H1 (cell line): ENCODE data around the gene COLQ.

Source experiments
- BCL11A ChIP-seq, 2 experiments: IDR thresholded peaks; one replicate each; pipeline ENCODE4 v1.6.1; 2011; ENCODE audit warnings: low read depth in 2 of 2, low read length in 2 of 2, mild to moderate bottlenecking in 2 of 2
- BRCA1 ChIP-seq: IDR thresholded peaks from 2 replicates; pipeline ENCODE4 v1.6.1; 2012; ENCODE audit warnings: low read depth, low read length, improper control_type of control experiment
- HDAC6 ChIP-seq: IDR thresholded peaks from one replicate; pipeline ENCODE4 v1.7.1; 2012; ENCODE audit warnings: low read depth, mild to moderate bottlenecking, inconsistent platforms, low read length, moderate library complexity
- JUN ChIP-seq: IDR thresholded peaks from 2 replicates; pipeline ENCODE4 v1.6.1; 2011; ENCODE audit warnings: low read depth, mild to moderate bottlenecking, improper control_type of control experiment, low read length
- KDM5A ChIP-seq: fragments of 200-600 bp; IDR thresholded peaks from 2 replicates; pipeline ENCODE4 v1.7.1; 2012; ENCODE audit warnings: mild to moderate bottlenecking, low read length, inconsistent platforms, mixed read lengths
- POLR2A ChIP-seq, 2 experiments: IDR thresholded peaks; 1 replicate in 1 of 2; 2 replicates in 1 of 2; pipeline ENCODE4 v1.6.1; 2011; ENCODE audit warnings: low read depth in 2 of 2, low read length in 2 of 2, mild to moderate bottlenecking in 2 of 2; ENCODE audit errors: control extremely low read depth in 1 of 2
- RAD21 ChIP-seq, 2 experiments: IDR thresholded peaks in 1 of 2; conservative IDR thresholded peaks in 1 of 2; 2 replicates each; pipeline ENCODE4 v1.6.1; 2011; ENCODE audit warnings: low read depth in 2 of 2, low read length in 2 of 2, improper control_type of control experiment in 1 of 2, inconsistent platforms in 1 of 2, mild to moderate bottlenecking in 1 of 2, moderate library complexity in 1 of 2
- RXRA ChIP-seq: IDR thresholded peaks from 2 replicates; pipeline ENCODE4 v1.6.1; 2011; ENCODE audit warnings: low read depth, mild to moderate bottlenecking, low read length, moderate library complexity; ENCODE audit not compliant: insufficient read depth
- ZNF274 ChIP-seq: IDR thresholded peaks from 2 replicates; pipeline ENCODE4 v1.7.0; 2012; ENCODE audit warnings: low read length, borderline replicate concordance; ENCODE audit errors: extremely low read depth
- TF ChIP-seq, protein P1 (sequence below), 3 experiments: IDR thresholded peaks; 1 replicate in 2 of 3; 2 replicates in 1 of 3; pipeline versions ENCODE4 v1.5.1 to v1.6.1; 2011; ENCODE audit warnings: low read length in 3 of 3, mild to moderate bottlenecking in 3 of 3, inconsistent platforms in 2 of 3, low read depth in 1 of 3, moderate library complexity in 1 of 3; ENCODE audit not compliant: insufficient read depth in 1 of 3; ENCODE audit errors: control extremely low read depth in 1 of 3

DNA sequence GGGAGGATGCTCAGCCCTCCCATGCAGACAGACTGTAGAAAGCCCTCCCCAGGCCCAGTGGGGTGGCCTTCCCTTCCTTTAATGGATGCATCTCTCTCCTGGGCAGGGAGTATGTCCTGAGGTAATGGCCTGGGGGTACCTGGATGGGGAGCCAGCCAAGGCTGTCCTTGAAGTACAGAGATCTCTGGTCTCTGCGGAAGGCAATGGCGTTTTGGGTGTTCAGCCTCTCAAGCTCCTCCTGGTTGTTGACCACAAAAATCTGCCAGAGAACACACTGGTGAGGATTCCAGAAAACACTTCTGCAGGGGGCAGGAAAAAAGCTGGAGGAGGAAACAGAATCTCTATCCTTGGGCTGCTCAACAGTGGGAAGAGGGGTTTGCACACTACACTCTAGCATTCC, 65.2 kb downstream of the COLQ start:
- TF ChIP-seq RAD21 (IDR thresholded peaks at IDR 0.05 in 1 of 2, conservative IDR thresholded peaks at IDR 0.05 in 1 of 2; ENCODE audit: low read depth in 2 of 2, low read length in 2 of 2) (no peak), KDM5A (no peak), HDAC6 (no peak), BRCA1 (no peak), JUN (no peak), POLR2A (IDR thresholded peaks at IDR 0.05; ENCODE audit: control extremely low read depth in 1 of 2, low read depth in 2 of 2, low read length in 2 of 2) (no peak), ZNF274 (no peak), BCL11A (IDR thresholded peaks at IDR 0.05; ENCODE audit: low read depth in 2 of 2, low read length in 2 of 2) (no peak), RXRA (no peak)
- TF ChIP-seq, protein P1, sequence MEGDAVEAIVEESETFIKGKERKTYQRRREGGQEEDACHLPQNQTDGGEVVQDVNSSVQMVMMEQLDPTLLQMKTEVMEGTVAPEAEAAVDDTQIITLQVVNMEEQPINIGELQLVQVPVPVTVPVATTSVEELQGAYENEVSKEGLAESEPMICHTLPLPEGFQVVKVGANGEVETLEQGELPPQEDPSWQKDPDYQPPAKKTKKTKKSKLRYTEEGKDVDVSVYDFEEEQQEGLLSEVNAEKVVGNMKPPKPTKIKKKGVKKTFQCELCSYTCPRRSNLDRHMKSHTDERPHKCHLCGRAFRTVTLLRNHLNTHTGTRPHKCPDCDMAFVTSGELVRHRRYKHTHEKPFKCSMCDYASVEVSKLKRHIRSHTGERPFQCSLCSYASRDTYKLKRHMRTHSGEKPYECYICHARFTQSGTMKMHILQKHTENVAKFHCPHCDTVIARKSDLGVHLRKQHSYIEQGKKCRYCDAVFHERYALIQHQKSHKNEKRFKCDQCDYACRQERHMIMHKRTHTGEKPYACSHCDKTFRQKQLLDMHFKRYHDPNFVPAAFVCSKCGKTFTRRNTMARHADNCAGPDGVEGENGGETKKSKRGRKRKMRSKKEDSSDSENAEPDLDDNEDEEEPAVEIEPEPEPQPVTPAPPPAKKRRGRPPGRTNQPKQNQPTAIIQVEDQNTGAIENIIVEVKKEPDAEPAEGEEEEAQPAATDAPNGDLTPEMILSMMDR (IDR thresholded peaks at IDR 0.05; ENCODE audit: control extremely low read depth in 1 of 3, insufficient read depth in 1 of 3, low read depth in 1 of 3, low read length in 3 of 3), result no peak
